ENCODE results near the gene AFDN.

AFDN gene

DNA sequence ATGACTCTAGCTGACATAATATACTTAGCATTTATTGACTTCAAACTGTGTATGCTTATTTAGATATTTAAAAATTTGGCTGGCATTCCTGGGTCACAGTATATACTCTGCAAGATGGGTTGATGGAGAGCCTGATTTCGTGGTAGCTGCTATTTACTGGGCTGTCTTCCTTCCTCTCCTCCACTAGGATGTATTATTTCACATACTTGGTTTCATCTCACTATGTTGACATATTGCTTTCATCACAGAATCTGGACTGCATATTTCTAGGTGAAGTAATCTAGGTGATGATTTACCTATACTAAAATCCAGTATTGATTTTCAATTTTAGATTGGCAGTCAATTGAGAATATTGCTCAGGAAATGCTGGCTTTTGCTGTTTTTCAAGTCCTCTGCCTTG lies 15.7 kb downstream of the AFDN start:
- DNase-seq (ENCODE audit: low read depth in 2 of 2), result no peak

GRCh38 chr6:167843023-167843422 lies 16.3 kb downstream of the AFDN start:
- DNase-seq (ENCODE audit: low read depth in 2 of 2), result no peak

- DNase-seq (ENCODE audit: low read depth in 2 of 2), result no peak
Measured at GRCh38 chr6:167845856-167846255, 19.1 kb downstream of the AFDN start.

DNA sequence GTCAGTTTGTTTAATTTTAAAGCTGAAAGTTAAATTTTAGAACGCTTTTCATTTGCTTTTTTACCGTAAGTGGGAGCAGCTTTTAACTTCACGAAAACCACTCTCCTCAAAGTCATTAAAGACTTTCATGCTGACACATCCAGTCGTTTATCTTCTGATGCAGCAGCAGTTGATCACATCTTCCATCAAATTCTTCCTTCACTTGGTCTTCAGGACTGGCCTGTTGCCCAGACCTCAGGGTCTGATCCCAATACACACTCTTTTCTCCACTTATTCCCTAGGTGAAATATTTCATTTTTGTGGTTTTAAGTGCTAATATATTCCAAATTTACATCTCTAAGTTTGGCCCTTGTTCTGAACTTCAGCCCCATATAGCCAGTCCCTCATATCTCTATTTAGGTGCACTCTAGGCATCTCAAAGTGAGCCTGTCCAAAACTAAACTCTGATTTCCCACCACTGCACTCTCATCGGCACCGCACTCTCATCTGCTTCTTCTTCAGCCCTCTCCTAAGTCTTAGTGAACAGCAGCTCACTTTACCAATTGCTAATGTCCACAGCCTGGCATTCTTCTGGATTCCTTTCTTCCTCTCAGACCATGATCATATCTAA lies 20.4 kb downstream of the AFDN start:
- DNase-seq (ENCODE audit: low read depth in 2 of 2), result no peak

DNA sequence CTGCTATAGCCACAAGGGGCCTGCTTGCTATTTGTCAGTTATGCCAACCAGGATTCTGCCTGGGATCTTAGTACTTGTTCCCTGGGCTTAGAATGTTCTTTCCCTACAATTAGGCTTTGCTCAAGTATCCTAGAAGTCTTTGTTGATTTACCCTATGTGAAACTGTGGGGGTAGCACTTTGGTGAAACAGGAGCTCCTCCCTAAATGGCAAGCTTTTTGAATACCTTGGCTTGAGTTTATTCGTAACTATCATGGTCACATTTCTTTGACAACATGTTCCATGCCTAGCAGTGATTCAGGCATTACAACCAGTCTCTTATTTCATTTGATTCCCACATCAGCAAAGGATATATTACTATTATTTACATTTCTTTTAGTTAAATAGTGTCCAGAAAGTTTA lies 21.2 kb downstream of the AFDN start:
- DNase-seq (ENCODE audit: low read depth in 2 of 2), result no peak

GRCh38 chr6:167848783-167849182 lies 22.1 kb downstream of the AFDN start:
- no peak for DNase-seq (ENCODE audit: low read depth in 2 of 2)

GRCh38 chr6:167849846-167850459 lies 23.2 kb downstream of the AFDN start:
- DNase-seq (ENCODE audit: low read depth in 2 of 2), result no peak

- no peak for DNase-seq (ENCODE audit: low read depth in 2 of 2)
Measured at GRCh38 chr6:167850782-167851181, 24.1 kb downstream of the AFDN start.

DNA sequence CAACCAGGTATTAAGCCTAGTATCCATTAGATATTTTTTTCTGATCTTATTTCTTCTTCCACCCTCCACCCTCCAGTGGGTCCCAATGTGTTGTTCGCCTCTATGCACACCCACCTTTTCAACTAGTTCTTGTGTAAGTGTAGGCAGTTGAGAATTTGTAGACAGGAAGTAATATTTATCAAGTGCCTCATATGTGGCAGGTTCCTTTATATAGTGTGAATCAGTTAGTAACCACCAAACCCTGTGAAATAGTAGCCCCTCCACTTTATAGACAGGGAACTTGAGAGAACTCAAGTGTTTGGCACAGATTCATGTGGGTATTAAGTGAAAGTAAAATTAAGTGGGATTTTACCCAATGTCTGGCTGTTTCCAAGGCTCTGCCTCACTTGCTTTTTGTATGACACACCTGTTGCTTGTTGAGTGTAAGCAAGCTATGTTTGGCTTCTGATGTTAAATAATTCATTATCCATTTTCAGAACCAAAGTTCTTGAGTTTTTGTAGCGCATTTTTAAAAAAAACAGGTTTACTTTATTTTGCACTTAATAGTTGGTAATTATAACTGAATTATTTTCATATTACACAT lies 24.8 kb downstream of the AFDN start:
- DNase-seq (ENCODE audit: low read depth in 2 of 2), result no peak

GRCh38 chr6:167855825-167856425 lies 29.2 kb downstream of the AFDN start:
- DNase-seq (ENCODE audit: low read depth in 2 of 2), result no peak

DNA sequence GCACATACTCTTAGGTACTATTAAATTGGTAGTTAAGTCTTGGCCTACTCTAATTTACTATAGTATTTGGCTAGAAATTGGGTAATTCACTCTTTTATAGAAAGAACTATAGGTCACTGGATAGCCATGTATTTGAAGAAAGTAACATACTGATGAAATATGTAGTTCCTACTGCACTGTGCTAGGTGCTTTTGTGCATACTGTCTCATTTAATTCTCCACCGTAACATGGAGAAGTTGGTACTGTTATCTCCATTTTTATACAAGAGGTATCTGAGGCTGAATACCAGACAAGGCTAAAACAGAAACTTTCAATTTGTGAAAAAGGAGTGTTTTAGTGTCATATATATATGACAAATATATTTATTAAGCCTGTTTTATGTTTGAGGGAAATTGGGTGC lies 29.8 kb downstream of the AFDN start:
- no peak for DNase-seq (ENCODE audit: low read depth in 2 of 2)

GRCh38 chr6:167856999-167857660 lies 30.4 kb downstream of the AFDN start:
- DNase-seq (ENCODE audit: low read depth in 2 of 2), result no peak

DNA sequence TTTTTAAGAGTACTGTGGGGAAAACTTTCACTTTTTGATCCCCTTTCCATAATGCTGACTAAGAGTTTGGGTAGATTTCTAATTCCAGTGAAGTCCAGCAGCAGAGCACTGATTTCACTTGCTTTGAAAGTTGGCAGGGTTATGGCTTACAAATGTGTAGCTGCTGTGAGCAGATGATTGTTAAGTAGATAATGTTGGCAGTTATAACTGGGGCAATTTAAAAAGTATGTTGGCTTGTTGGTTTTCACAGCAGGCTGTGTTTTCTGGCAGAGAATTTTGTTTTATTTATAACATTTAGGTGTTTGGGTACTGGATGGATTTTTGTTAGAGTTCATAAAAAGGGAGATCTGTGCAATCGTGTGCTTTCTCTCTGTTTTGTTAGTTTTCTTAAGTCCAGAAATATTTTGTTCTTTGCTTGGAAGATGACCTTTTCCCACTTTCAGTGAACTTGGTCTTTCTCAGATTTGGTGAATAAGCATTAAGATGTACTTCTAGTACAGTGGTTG lies 31.4 kb downstream of the AFDN start:
- no peak for DNase-seq (ENCODE audit: low read depth in 2 of 2)

GRCh38 chr6:167858842-167859664 lies 32.3 kb downstream of the AFDN start:
- DNase-seq (ENCODE audit: low read depth in 2 of 2), result no peak

DNA sequence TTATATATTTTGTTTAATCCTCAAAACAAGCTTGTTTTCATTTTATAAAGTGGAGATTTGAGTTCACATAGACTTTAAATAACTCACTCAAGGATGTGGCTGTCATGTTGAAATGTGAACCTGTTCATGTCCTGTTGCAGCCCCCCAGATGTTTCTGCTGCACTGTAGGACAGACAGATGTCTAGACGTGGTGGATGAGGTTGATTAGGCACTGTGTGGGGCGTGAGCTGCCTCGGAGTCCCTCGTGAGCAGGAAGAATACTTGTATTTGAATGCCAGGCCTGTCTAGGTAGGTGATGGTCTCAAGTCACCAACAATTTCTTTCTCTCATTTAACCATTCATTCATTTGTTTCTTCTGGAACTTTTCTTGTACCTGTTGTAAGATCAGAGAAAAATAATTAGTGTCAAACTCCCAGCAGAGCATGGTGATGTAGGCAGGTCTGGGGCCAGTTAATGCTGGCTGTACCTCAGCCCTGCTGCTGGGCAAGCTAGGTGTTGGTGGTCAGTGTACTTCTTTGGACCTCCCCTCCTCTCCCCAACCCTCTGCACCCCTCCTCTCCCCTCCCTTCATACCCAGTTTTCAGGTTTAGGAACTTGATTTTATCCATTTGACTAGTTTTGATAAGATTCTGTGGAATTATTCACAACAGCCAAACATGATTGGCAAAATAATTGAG lies 34.0 kb downstream of the AFDN start:
- no peak for DNase-seq (ENCODE audit: low read depth in 2 of 2)

DNA sequence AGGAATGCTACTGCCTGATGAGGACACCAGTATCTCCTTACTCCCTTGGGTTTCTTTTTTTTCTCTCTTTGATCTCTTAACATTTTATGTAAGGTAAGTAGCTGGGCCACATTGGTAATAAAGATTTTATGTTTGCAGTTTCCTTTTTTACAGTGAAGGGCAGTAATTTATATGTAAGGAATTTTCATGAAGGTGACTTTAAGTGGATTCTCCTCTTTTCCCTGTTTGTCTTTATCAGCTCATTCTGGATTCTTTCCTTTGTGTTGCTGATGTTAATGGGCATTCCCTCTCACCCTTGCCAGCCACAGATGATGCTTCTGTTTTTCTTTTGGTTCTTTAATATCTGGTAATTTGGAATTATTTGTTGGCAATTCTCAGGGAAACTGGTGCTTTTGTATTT lies 34.7 kb downstream of the AFDN start:
- no peak for DNase-seq (ENCODE audit: low read depth in 2 of 2)

DNA sequence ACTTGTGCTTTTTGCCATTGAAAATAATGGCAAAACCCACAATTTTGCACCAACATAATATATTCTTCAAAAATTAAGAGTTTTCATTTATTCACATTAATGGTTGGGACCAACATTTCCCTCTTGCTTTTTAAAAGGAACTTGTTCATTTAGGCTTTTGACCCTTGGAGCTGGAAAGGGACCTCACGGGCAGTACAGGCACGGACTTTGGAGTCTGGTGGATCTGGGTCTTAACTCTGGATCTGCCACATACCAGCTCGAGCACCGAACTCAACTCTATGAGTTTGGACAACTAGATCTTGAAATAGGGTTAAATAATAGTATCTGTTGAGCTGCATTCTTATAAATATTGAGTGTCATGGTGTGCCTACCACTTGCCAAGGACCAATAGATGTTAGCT lies 37.2 kb downstream of the AFDN start:
- no peak for DNase-seq (ENCODE audit: low read depth in 2 of 2)

DNA sequence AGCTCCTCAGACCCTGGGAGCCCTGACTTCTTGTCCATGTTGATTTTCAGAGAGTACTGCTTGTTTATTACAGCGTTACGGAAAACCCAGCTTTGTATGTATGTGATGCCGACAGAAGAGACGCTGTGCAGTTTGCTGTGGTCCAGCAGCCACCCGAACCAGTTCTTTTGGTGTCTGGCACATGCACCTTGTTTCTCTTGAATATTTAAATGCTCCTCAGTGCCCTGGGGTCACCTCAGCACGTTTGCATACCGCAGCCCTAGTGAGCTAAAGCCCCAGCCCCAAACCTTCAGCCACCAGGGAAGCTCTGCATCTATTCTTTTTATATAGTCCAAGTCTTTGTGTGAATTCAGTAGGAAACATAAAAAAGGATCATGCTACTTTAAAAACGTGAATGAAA lies 39.9 kb downstream of the AFDN start:
- DNase-seq (ENCODE audit: low read depth in 2 of 2), result no peak

DNA sequence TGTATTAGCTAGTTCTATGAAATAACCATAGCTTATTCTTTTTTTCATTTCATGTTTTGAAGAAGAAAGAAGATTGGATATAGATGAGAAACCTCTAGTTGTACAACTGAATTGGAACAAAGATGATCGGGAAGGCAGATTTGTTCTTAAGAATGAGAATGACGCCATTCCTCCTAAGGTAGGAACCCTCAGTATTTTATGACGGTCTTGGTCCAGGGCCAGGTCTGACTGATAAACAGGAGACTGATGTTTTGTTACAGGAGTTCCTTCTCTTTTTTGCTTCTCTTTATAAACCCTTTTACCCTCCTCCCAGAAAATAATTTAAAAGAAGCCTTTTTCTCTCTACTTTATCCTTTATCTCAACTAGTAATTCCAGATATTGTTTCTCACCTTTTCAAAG lies 43.6 kb downstream of the AFDN start:
- DNase-seq (ENCODE audit: low read depth in 2 of 2), result no peak

- DNase-seq (ENCODE audit: low read depth in 2 of 2), result no peak
Measured at GRCh38 chr6:167872538-167873210, 46.0 kb downstream of the AFDN start.
